Activated CD8-positive, alpha-beta memory T cell treated with anti-CD3 and anti-CD28 coated beads, Interleukin-2, amount 50 U/mL, for 48 hours (primary cell): ENCODE results near the gene HCRTR2.
"Not testable (repeated sequence)": the region's sequence is repeated elsewhere in the genome, so short reads cannot be mapped to it uniquely, and the experiment has no call there.

Source experiments
- DNase-seq: peaks from one replicate; pipeline ENCODE4 v3.0.0-alpha.2; 2020

HCRTR2 gene

DNA sequence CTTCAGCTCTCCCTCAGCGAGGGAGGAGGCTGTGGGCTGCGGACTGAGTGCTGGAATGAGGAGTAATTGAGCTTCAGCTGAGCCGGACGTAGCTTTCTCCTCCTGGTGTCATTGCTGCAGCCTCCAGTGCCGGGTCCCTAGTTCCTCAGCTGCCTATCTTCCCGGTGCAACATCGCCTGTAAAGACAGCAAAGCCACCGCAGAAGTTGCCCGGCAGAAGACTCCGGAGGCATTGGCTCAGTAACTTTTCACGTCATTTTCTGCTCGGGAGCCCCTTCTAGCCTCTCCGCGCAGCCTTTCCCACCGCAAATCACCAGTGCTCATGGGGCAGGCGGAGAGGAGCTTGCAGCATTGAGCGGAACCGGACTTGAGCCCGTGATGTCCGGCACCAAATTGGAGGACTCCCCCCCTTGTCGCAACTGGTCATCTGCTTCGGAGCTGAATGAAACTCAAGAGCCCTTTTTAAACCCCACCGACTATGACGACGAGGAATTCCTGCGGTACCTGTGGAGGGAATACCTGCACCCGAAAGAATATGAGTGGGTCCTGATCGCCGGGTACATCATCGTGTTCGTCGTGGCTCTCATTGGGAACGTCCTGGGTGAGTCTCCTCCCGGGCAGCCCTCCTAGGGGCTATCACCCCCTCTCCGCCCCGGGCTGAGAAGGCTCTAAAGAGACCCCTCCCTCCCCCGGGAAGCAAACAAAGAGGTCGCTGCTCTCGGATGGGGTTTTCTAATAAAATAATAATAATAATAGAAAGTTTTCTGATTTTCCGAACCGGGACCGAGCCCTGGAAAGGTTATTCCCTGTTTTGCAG, at the start of gene HCRTR2:
TSS of gene HCRTR2 (plus strand) at position 305 of the 816 bp plus-strand sequence. CDS start at position 378, 73 bp downstream.
- no peak for DNase-seq

DNA sequence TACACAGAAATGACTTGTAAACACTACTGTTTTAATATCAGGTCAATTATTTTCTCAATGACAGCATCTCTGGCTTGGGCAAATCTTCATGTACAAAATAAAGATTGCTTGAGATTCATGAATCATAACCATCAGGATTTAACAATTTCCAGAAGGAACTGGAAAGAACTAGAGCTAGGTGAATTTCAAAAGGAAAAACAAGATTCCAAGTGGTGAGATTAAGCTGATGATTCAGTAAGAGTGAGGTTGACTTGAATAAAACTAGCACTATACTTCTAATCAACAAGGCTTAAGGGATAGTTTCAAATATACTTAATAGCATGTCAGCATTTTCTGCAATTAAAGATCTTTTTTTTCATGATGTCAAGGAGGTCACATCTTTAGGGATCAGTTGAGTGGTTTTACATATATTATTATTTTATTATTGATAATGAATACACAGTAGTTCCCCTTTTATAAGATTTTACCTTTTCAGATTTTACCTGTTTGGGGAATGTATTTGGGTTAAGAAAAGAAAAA, 43.5 kb upstream of the HCRTR2 start:
- no peak for DNase-seq

DNA sequence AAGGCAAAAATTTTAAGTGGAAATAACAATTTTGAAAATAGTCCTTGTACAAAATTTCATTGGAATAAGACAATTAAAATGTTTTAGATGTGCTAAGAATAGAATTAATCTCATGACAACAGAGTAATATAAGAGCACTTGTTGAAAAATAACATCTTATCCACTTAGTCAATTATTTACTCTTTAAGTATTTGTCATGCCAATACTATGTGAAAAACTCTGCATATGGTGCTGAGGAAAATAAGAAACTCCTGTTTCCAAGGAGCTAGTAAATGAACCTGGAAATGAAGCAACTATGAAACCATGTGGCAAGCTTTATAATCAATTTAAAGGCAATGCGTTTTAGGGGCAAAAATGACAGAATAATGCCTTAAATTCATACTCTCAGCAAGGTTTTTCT, 42.7 kb upstream of the HCRTR2 start:
- DNase-seq = no peak

DNA sequence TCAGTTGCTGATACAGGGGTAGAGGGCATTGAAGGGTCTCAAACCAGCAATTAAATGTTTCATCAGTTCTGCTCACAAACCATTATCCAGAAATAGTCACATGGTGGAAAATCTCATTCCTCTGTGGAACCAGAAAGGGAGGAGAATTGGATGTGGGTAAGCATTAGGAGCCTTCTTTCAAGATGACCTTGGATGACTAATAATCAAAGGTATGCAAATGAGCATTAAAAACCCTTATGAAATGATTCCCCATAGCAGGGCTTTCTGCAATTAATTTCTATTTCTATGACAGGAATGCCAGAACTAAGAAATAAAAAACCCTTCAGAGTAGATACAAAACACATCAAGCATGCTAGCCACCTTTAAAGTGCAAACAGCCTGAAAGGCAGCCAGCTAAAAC, 37.4 kb upstream of the HCRTR2 start:
- DNase-seq = no peak

DNA sequence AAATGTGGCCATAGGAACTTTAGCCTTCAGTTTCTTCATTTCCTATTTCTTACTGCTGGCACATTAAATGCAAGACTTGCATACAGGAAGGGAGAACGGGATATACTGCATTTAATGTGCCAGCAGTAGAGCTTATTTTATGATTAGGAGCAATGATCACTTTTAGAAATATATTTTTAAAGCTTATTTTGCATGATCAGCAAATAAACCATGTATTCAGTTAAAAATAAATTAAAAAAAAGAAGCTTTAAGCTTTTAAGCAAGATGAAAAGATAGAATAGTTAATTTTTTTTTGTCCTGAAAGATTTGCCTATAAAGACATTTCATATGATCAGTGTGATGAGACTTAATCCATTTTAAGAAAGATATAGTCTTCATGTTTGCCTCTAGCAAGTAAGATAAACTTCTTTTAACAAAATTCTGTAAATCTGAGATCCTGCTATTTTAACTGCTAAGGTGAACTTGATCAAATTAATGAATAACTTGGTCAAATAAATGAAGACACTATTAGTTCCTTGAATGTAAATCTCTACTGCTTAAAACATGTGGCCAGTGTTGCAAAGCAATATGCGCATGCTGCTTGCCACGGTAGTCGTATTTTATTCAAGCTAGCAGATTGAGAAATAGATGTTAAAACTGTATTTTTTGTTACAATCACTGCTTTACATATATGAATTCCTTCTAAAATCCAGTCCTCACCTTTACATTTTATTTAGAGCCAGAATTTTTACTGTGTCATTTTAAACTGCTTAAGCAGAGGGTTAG, 36.2 kb upstream of the HCRTR2 start:
- no peak for DNase-seq

DNA sequence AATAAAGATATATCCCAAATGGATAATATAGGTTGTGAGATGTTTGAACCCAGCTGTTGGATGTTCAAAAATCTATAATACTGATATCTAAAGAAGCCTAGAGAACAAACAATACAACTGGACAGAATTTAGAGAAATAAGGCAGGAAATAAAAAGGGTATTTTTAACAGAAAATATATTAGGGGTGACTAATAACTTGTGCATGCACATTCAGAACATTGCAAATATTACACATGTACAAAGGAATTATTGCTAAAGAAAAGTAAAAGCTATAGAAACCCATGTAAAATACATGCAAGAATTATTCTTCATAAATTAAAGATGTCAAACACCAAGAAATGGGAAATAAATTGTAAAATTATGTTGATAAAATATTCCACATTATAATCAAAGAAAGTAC, 32.7 kb upstream of the HCRTR2 start:
- no peak for DNase-seq

DNA sequence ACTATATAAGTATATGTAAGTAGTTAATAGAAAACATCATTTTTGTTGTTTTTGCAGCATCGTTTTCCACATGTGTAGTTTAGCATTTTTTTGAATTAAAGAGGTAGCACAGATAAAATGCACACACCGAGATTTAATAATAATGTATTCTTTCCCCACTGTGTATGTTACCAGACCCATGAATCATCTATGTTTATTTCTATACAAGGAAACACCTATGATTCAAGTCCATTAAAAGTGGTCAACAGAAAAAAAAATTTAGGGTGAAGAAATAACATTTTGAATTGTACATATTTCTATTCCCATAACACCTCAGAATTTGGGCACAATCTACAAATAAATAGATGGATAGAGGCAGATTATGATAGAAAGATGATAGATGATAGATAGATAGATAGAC, 31.7 kb upstream of the HCRTR2 start:
- no peak for DNase-seq

DNA sequence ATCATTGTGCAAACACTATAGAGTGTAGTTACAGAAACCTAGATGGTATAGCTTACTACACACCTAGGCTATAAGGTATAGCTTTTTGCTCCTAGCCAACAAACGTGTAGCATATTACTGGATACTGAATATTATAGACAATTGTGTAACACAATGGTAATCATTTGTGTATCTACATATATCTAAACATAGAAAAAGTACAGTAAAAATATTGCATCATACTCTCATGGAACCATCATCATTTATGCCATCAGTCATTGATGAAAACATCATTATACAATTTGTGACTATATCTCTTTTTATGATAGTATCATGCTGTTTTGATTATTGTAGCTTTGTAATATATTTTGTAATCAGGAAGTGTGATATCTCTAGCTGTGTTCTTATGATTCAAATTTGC, 21.0 kb upstream of the HCRTR2 start:
- DNase-seq = no peak

DNA sequence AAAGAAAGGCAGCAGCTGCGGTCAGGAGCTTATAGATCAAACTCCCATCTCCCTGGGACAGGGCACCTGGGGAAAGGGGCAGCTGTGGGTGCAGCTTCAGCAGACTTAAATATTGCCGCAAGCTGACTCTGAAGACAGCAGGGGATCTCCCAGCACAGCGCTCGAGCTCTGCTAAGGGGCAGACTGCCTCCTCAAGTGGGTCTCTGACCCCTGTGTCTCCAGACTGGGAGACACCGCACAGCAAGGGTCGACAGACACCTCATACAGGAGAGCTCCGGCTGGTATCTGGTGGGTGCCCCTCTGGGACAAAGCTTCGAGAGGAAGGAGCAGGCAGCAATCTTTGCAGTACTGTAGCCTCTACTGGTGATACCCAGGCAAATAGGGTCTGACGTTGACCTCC, 15.5 kb upstream of the HCRTR2 start:
- not testable (repeated sequence) for DNase-seq

DNA sequence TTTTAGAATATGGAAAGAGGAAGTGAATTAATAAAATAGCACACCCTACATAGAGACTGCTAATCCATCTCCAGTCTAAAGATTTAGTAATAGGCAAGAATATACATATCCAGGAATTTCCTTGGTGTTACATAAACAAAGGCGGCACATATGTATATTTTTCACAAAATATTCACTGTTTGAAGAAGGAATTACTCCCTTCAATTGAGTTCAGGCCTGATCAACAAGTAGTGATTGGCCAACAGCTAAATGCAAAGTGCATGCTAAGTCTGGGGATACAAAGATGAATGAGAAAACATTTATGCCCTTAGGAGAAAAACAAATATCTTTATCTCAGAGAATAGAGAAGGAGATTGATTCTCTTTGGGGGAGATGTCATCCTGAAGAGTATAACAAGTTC, 6.5 kb upstream of the HCRTR2 start:
- DNase-seq = no peak

DNA sequence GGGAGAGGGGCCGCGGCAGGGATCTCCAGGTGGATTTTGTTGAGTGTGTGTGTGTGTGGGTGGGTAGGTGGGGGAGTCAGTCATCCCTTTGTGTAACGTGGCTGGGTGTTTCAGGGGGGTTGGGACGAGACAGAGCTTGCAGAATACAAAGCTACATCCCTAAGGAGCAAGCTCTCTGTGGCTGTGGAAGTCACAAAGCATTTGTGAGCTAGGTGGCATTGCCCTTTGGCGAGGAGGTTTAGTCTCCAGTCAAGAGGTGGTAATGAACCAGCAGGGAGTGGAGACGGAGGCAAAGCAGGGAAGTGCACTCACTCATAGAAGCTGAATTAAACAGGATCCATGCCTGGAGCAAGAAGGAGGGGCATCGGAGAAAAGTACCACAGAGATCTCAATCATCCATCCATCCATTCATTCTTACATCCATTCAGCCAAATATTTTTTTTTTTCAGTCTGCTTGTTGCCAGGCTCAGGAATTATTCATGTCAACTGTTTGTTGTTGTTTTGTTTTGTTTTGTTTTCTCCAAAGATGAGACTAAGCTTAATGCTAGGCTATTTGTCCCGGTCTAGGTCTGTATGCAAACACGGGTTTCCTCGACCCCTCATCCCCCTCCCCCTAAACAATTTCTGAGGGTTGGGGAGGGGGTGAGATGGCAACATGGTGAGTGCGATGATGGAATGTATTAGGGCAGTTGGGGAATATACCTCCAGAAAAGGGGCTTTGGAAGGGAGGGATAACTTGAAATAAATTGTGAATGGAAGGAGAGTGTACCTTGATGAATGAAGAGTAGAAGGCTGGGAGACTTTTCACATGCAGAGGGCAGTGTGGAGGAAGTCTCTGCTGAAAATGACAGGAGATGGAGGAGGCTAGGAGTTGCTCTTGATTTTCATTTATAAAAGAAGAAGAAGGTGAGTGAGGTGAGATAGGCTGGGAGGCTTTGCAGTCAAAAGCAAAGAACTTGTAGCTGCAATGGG, 1.0 kb downstream of the HCRTR2 start:
- no peak for DNase-seq

DNA sequence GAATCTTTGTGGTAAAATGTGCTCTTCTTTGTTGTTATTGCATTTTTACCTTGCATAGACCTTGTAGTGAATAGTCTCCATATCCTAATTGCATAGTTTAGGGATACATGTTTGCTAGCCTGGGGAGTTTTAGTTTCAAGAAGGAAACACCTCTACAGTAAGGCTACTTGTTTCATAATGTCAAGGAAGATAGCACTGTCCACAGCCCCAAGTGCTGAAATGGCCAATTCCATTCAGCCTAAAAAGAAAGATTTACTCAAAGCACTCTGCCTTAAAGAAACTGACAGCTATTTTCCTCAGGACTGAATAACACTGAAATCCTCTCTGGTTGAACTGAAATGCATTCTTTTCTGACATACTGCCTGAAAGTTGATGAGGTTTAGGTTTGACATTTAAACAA, 2.6 kb downstream of the HCRTR2 start:
- no peak for DNase-seq

DNA sequence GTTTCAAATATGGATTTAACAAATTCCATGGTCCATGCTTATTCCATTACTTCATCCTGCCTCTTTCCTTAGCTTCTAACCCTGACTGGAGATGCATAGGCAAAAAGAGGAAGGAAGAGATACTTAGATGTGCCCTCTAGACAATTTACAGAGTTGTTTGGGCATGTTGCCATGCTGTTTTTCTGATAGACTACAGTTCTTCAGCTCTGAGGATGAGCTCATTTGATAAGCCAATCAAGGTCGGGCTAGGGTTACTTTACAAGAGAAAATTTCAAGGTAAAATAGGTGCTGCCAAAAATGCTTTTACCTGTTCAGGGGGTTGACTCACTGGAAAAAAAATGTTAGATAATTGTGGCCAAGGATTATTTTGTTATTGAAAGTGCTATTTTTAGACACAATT, 5.9 kb downstream of the HCRTR2 start:
- no peak for DNase-seq

DNA sequence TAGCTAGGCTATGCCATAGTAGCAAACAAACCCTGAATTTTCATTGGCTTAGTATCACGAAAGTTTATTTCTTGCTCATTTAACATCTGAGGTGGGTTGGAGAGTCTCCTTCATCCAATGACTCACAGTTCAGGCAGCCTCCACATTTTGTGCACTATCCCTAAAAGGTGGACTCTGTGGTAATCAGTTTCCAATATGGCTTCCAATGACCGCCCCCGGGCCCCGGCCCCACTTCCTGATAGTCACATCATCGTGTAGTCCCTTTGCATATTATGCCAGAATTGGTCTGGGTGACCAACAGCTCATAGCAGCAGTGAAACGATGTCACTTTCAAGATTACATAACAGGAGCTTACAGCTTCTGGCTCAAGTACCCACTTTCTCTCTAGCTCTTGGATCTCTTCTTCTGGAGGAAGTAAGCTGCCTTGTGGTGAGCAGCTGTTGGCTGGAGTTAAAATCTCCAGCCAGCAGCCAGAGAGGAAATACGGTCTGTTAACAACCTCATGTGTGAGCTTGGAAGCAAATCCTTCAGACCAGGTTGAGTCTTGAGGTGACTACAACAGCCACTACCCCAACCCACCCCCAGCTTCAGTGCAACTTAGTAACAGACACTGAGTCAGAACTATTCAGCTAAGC, 7.8 kb downstream of the HCRTR2 start:
- DNase-seq = no peak

DNA sequence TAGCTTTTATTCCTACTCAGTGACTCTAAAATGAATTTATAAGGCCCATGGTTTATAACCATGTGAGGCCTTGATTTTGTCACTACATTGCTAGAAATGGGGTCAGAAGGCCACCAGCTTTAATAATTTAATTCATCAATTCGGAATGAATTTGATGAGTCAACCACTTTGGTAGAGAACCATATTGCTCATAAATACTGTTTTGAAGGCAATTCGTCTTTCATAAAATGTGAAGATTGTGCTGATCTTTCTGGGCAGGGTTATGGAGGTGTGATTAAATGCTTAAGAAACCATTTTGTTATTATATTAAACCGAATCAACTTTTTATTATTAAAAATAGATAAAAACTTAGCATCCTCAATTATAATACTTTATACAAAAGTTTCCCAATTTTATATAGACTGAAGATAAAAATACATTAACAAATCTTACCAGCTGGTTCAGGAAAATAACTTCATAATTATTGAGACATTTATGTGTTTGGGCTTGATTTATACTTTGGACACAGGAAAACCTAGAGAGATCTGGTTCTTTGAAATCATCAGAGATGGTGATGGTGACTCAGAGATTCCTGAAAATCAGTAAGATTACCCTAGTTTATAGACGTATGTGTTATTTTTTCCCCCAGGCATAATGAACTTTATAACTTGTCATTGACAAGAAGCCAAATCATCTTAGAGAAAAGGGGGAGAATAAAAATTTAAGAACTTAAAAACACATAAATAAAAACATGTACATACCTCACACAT, 10.6 kb downstream of the HCRTR2 start:
- DNase-seq = no peak

DNA sequence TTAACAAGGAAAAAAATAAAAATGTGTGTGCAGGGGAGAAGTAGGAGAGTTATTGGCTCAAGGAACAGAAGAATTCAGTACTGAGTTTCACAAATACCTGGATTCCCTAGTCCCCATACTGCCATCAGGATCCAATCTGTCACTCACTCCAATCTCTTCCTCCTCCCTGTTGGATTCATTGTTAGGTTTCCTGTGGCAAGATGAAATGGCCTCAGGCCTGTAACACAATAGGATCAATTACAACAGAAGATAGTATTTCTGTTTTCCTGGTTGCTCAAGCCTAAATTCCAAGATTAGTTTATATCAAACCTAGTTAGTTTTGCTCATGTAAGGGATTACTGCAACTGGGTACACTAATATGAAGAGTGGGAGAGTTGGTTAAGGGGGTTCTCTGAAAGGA, 24.4 kb downstream of the HCRTR2 start:
- DNase-seq = no peak

DNA sequence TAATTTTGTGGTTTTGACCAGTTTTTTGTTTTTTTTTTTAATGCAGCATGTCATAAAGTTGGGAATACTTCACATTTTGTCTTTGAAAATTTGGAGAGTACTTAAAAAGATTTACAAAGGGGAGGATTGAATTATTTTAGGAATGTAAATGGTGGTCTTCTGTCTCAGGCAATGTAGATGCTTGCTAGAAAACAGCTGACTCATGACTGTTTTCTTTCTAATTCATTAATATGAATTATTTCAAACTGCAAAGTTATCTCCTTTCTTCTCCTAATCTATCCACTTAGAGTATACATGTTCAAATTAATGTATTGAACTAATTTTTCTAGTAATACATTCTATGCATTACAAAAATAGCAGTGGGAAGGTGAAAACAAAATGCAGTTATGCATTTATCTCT, 24.9 kb downstream of the HCRTR2 start:
- no peak for DNase-seq

DNA sequence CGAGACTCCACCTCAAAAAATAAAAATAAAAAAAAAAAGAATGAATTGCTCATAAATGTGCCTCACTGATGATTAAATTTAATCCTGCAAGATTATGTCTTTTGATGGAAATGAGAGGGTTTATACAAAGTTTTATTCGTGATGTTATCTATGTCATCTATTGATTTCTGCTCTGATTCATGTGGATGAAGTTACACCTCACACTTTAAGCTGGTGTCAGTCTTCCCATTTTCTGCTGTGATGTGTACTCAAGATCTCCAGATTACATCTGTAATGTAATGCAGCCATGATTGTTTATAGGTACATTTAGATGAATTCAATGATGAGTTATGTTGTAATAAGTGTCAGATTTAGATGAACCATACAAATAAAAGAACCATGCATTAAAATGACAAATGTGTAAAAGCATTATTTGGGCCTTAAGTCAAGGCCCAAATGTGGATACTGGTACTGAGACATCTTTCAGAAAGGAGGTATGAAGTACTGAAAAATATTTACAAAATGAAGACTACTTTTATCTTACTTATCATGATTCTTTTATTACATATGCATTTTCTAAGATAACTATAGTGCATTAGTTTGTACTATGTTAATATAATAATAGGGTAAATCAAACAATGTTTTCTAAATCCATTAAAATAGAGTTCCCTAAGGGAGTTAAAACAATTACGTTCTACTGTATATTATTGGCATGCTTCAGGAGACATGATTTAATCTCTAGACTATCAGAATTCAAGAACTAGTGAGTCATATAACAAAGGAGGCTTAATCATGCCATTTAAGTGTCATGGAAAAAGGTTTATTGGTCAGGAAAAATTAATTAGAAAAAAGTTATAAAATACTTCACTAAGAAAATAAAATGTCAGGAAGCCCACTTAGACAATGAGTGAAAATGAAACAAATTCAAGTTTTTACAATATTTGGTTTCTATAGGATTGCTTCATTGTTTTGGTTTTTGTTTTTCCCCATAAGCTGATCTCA, 34.5 kb downstream of the HCRTR2 start:
- DNase-seq = no peak

DNA sequence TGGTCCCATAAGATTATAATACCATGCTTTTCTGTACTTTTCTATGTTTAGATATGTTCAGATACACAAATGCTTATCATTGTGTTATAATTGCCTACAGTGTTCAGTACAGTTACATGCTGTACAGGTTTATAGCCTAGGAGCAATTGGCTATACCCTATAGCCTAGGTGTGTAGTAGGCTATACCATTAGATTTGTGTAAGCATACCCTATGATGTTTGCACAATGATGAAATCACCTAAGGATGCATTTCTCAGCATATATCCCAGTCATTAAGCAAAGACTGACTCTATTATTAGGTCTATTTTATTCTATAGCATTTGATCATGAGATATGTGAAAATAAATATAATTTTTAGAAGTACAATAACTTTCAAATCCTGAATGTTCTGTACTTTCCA, 36.6 kb downstream of the HCRTR2 start:
- no peak for DNase-seq

DNA sequence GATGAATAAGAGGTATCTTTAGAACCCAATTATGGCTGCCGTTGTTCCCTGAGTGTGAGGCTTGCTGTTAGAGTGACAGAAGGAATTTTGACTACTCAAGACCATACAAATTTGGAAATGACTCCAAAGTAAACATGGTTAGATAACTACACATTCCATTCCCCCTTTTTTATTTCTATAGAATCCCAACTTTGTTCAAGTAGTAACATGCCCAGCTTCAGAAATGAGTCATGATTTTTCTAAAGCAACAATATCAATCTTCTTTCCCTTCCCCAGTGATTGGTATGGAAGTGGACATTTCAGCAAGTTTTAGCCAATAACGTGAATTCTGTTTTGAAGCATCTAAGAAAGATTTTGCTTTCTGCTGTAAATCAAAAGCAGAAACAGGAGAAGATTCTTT, 37.8 kb downstream of the HCRTR2 start:
- no peak for DNase-seq
